ENCODE data around the gene VASN. TPM values are rescaled to one million over a fixed set of nuclear protein-coding genes. Genes with fewer than 3 reads are reported as not detected.

VASN gene
- total RNA-seq, 1 experiment from 2014 or later: 5.4 TPM

DNA sequence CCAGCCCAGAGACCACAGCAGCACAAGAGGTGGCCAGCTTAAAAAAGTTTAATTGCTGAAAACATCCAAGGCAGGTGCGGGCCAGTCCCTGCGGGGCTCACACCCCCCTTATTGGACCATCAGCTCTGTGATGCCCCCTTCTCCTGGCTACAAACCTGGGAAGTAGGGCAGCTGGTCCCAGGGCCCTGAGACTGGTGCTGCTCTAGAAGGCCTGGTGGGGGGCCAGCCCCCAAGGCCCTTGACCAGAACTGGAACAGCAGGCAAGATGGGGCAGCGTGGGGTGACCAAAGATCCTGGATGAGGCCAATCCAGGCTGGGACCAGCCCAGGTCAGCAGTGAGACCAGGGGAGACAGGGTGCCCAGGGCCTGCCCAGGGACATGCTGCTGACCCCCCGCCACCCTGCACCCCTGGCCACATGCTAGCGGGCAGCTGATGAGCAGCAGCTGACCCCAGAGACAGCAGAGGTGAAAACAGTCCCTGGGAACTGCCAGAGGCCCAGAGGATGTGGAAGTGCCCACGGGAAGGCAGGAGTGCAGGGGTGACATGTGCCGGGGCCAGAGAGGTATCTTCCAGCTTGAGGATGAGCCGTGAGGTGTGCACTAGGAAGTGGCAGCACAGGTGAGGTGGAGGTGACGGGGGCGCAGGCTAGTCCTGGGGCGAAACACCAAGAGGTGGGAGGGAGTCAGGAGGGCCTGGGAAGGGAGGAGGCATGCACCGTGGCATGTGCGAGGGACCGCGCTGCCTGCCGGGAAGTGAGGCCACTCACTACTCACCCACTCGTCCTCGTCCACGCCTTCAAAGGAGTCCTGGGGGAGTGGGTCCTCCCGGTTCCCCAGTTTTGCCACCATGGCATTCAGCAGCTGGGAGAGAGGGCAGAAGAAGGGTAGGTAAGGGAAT lies 16.9 kb upstream of the VASN start:
- POLR2A ChIA-PET (ENCODE audit: low non-redundant PET): no interaction called here
- Histone ChIP-seq H3K27me3 (replicated peaks; ENCODE audit: insufficient read depth, low read depth, low read length, poor library complexity) (no peaks in the 10 kb centered on the region), H3K9me3 (ENCODE audit: low read depth, low read length, poor library complexity, severe bottlenecking) (no peaks in the 10 kb centered on the region), H3K36me3 (ENCODE audit: insufficient read depth, low read length, poor library complexity, severe bottlenecking) (no peaks in the 10 kb centered on the region), H3K27ac (ENCODE audit: low read depth, low read length, poor library complexity, severe bottlenecking) (no peak overlapping the region), H3K4me3 (ENCODE audit: low read depth, low read length, poor library complexity, severe bottlenecking) (no peak overlapping the region), H3K4me1 (ENCODE audit: insufficient read depth, low read length, poor library complexity, severe bottlenecking) (peaks cover 4% of the 10 kb centered on the region)
- CTCF ChIA-PET: no interaction called here
- intact Hi-C loops (cut with micrococcal nuclease; ENCODE audit: unreplicated experiment): no loop called here
- no TSS peak for BruUV-seq (replicated peaks)
- TF ChIP-seq CTCF (conservative IDR thresholded peaks at IDR 0.05; ENCODE audit: low read depth, low read length): no peak
- no peak for TF ChIP-seq EZH2 (IDR thresholded peaks at IDR 0.05; ENCODE audit: borderline replicate concordance, low read depth, low read length, poor library complexity, severe bottlenecking)
- DNase-seq (ENCODE audit: low spot score): no peak

- H3K4me1 ChIP-seq (ENCODE audit: insufficient read depth, low read length, poor library complexity, severe bottlenecking): no peaks in the 10 kb centered on the region
- DNase-seq (ENCODE audit: low spot score): no peak
- H3K27me3 ChIP-seq (replicated peaks; ENCODE audit: insufficient read depth, low read depth, low read length, poor library complexity): no peaks in the 10 kb centered on the region
- ChIA-PET CTCF (no interaction called here), POLR2A (ENCODE audit: low non-redundant PET) (no interaction called here)
- TF ChIP-seq EZH2 (IDR thresholded peaks at IDR 0.05; ENCODE audit: borderline replicate concordance, low read depth, low read length, poor library complexity, severe bottlenecking): no peak
- H3K27ac ChIP-seq (ENCODE audit: low read depth, low read length, poor library complexity, severe bottlenecking): no peak overlapping the region
- H3K36me3 ChIP-seq (ENCODE audit: insufficient read depth, low read length, poor library complexity, severe bottlenecking): no peaks in the 10 kb centered on the region
- BruUV-seq (replicated peaks): no TSS peak
- intact Hi-C loops (cut with micrococcal nuclease; ENCODE audit: unreplicated experiment): no loop called here
- H3K4me3 ChIP-seq (ENCODE audit: low read depth, low read length, poor library complexity, severe bottlenecking): no peak overlapping the region
- no peaks in the 10 kb centered on the region for H3K9me3 ChIP-seq (ENCODE audit: low read depth, low read length, poor library complexity, severe bottlenecking)
Measured at GRCh38 chr16:4356820-4357219, 14.8 kb upstream of the VASN start.

- Histone ChIP-seq H3K27ac (ENCODE audit: low read depth, low read length, poor library complexity, severe bottlenecking) (no peak overlapping the region), H3K4me3 (ENCODE audit: low read depth, low read length, poor library complexity, severe bottlenecking) (no peak overlapping the region), H3K36me3 (ENCODE audit: insufficient read depth, low read length, poor library complexity, severe bottlenecking) (no peaks in the 10 kb centered on the region), H3K27me3 (replicated peaks; ENCODE audit: insufficient read depth, low read depth, low read length, poor library complexity) (no peaks in the 10 kb centered on the region), H3K4me1 (ENCODE audit: insufficient read depth, low read length, poor library complexity, severe bottlenecking) (no peaks in the 10 kb centered on the region), H3K9me3 (ENCODE audit: low read depth, low read length, poor library complexity, severe bottlenecking) (no peaks in the 10 kb centered on the region)
- TF ChIP-seq EZH2 (IDR thresholded peaks at IDR 0.05; ENCODE audit: borderline replicate concordance, low read depth, low read length, poor library complexity, severe bottlenecking) (no peak), CTCF (conservative IDR thresholded peaks at IDR 0.05; ENCODE audit: low read depth, low read length) (no peak)
- BruUV-seq (replicated peaks): no TSS peak
- intact Hi-C loops (cut with micrococcal nuclease; ENCODE audit: unreplicated experiment): no loop called here
- ChIA-PET POLR2A (ENCODE audit: low non-redundant PET) (no interaction called here), CTCF (interaction anchor here (3.8 kb wide), 1 partner anchor 45 kb away, joined by 37 read pairs; no protein-coding TSS in a partner anchor)
- no peak for DNase-seq (ENCODE audit: low spot score)
Measured at GRCh38 chr16:4358236-4358635, 13.4 kb upstream of the VASN start.

Measured in A673 (cell line).